Panc1 (cell line): ENCODE data around the gene BANF2. TPM values are rescaled to one million over a fixed set of nuclear protein-coding genes. Genes with fewer than 3 reads are reported as not detected.

ENCODE experiments used
- ATAC-seq: fragments of 200-7000 bp; cut with Tn5 transposase; 2 replicates; pipeline ENCODE4 v1.9.1; 2020; ENCODE audit warnings: mild to moderate bottlenecking, moderate library complexity
- BruUV-seq: library from RNA; stranded (reverse); fragments of 400-500 nt; replicated peaks from 2 replicates; lab custom pipeline; 2021; lab: Mats Ljungman, UMichigan
- CTCF ChIA-PET: fragments of 300-600 bp; sonication (Branson Sonifier 250); formaldehyde crosslinking; loops from one replicate; lab custom pipeline; 2022; ENCODE audit warnings: antibody characterized with exemption; lab: Charles Lee
- POLR2A ChIA-PET: fragments of 300-600 bp; sonication (Branson Sonifier 250); formaldehyde crosslinking; loops from one replicate; lab custom pipeline; 2022; ENCODE audit warnings: antibody characterized with exemption; lab: Charles Lee
- DNase-seq: peaks from one replicate; pipeline ENCODE4 v3.0.0-alpha.2; 2010; ENCODE audit warnings: low read depth, low spot score
- H3K27ac ChIP-seq: 2 replicates; pipeline ENCODE4 v1.5.1; 2011; ENCODE audit warnings: mild to moderate bottlenecking, low read length, inconsistent platforms
- H3K27me3 ChIP-seq: fragments of 200-500 bp; sonication (Bioruptor generic); 2 replicates; pipeline ENCODE4 v1.6.0; 2014; ENCODE audit warnings: low read length, inconsistent platforms; ENCODE audit not compliant: control insufficient read depth, insufficient read depth
- H3K36me3 ChIP-seq: fragments of 200-500 bp; sonication (Bioruptor generic); 2 replicates; pipeline ENCODE4 v1.5.1; 2014; ENCODE audit warnings: inconsistent platforms, mild to moderate bottlenecking, low read length, moderate library complexity; ENCODE audit not compliant: control insufficient read depth, insufficient read depth
- H3K4me1 ChIP-seq: 2 replicates; pipeline ENCODE4 v1.5.1; 2011; ENCODE audit warnings: inconsistent platforms, mild to moderate bottlenecking, low read length, moderate library complexity; ENCODE audit not compliant: control insufficient read depth, insufficient read depth
- H3K4me3 ChIP-seq, 2 experiments: 2 replicates each; pipeline ENCODE4 v1.5.1; 2011 to 2012; ENCODE audit warnings: low read depth in 2 of 2, low read length in 2 of 2, mild to moderate bottlenecking in 2 of 2, inconsistent platforms in 1 of 2, moderate library complexity in 1 of 2
- H3K9me3 ChIP-seq: fragments of 200-500 bp; sonication (Bioruptor generic); 2 replicates; pipeline ENCODE4 v1.5.1; 2014; ENCODE audit warnings: low read depth, mild to moderate bottlenecking, inconsistent platforms, low read length, moderate library complexity; ENCODE audit not compliant: control insufficient read depth, insufficient read depth
- CTCF ChIP-seq: fragments of 450-650 bp; IDR thresholded peaks from 2 replicates; pipeline ENCODE4 v1.5.1; 2017; ENCODE audit warnings: mild to moderate bottlenecking
- POLR2AphosphoS5 ChIP-seq: IDR thresholded peaks from 2 replicates; pipeline ENCODE4 v1.6.1; 2012; ENCODE audit warnings: mild to moderate bottlenecking, low read depth, low read length, moderate library complexity
- SIN3A ChIP-seq: IDR thresholded peaks from 2 replicates; pipeline ENCODE4 v1.6.1; 2012; ENCODE audit warnings: low read depth, mild to moderate bottlenecking, low read length, moderate library complexity, borderline replicate concordance; ENCODE audit not compliant: insufficient read depth
- TCF7L2 ChIP-seq: IDR thresholded peaks from 2 replicates; pipeline ENCODE4 v1.6.1; 2011; ENCODE audit warnings: mild to moderate bottlenecking, low read depth, low read length, inconsistent platforms
- in situ Hi-C: cut with HindIII; loops from 2 replicates; pipeline ENCODE4 v1.10.0; 2016; ENCODE audit warnings: low sequenced_read_pairs, low pct_unique_long_range_greater_than_20kb
- intact Hi-C: fragments of 100-400 bp; cut with micrococcal nuclease; formaldehyde crosslinking; loops from one replicate; pipeline ENCODE4 v1.10.0; 2022; ENCODE audit not compliant: unreplicated experiment
- total RNA-seq: library from RNA; stranded (reverse); gene quantifications from one replicate; pipeline ENCODE4 v1.2.1, GENCODE V29; 2021; ENCODE audit not compliant: unreplicated experiment
- TF ChIP-seq, protein P1 (sequence below), 2 experiments: IDR thresholded peaks; 2 replicates each; pipeline ENCODE4 v1.6.1; 2011 to 2012; ENCODE audit warnings: low read depth in 2 of 2, control low read depth in 1 of 2, low read length in 1 of 2, mild to moderate bottlenecking in 1 of 2, moderate library complexity in 1 of 2; ENCODE audit not compliant: insufficient read depth in 1 of 2

Gene BANF2
- total RNA-seq, 1 experiment from 2014 or later, result not detected

- DNase-seq (no peak), ATAC-seq (no peak)
- Histone ChIP-seq H3K36me3 (no peaks in the 10 kb centered on the region), H3K27ac (no peak overlapping the region), H3K4me3 (no peak overlapping the region), H3K27me3 (0 out of 2 replicates have a peak, but pooled peaks cover 2% of the 10 kb centered on the region), H3K9me3 (no peaks in the 10 kb centered on the region), H3K4me1 (no peaks in the 10 kb centered on the region)
- intact Hi-C loops (no loop called here), in situ Hi-C loops (no loop called here)
- ChIA-PET CTCF (no interaction called here), POLR2A (no interaction called here)
- no peak for TF ChIP-seq SIN3A
- TF ChIP-seq TCF7L2, result no peak
- no peak for TF ChIP-seq POLR2AphosphoS5
- TF ChIP-seq CTCF, result no peak
- no TSS peak for BruUV-seq
These were observed 58.2 kb downstream of the BANF2 start for GRCh38 chr20:17758010-17758409.

GRCh38 chr20:17758512-17758911 lies 58.7 kb downstream of the BANF2 start:
- in situ Hi-C loops, result no loop called here
- TF ChIP-seq, protein P1, sequence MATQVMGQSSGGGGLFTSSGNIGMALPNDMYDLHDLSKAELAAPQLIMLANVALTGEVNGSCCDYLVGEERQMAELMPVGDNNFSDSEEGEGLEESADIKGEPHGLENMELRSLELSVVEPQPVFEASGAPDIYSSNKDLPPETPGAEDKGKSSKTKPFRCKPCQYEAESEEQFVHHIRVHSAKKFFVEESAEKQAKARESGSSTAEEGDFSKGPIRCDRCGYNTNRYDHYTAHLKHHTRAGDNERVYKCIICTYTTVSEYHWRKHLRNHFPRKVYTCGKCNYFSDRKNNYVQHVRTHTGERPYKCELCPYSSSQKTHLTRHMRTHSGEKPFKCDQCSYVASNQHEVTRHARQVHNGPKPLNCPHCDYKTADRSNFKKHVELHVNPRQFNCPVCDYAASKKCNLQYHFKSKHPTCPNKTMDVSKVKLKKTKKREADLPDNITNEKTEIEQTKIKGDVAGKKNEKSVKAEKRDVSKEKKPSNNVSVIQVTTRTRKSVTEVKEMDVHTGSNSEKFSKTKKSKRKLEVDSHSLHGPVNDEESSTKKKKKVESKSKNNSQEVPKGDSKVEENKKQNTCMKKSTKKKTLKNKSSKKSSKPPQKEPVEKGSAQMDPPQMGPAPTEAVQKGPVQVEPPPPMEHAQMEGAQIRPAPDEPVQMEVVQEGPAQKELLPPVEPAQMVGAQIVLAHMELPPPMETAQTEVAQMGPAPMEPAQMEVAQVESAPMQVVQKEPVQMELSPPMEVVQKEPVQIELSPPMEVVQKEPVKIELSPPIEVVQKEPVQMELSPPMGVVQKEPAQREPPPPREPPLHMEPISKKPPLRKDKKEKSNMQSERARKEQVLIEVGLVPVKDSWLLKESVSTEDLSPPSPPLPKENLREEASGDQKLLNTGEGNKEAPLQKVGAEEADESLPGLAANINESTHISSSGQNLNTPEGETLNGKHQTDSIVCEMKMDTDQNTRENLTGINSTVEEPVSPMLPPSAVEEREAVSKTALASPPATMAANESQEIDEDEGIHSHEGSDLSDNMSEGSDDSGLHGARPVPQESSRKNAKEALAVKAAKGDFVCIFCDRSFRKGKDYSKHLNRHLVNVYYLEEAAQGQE (IDR thresholded peaks at IDR 0.05; ENCODE audit: insufficient read depth in 1 of 2, low read depth in 2 of 2, low read length in 1 of 2), result no peak
- TF ChIP-seq CTCF (no peak), TCF7L2 (no peak), POLR2AphosphoS5 (no peak), SIN3A (no peak)
- ChIA-PET CTCF (no interaction called here), POLR2A (no interaction called here)
- no peaks in the 10 kb centered on the region for H3K9me3 ChIP-seq
- no TSS peak for BruUV-seq
- ATAC-seq (no peak), DNase-seq (no peak)
- H3K4me3 ChIP-seq, result no peak overlapping the region
- H3K36me3 ChIP-seq, result no peaks in the 10 kb centered on the region
- 0 out of 2 replicates have a peak, but pooled peaks cover 2% of the 10 kb centered on the region for H3K27me3 ChIP-seq
- no peak overlapping the region for H3K27ac ChIP-seq
- H3K4me1 ChIP-seq, result no peaks in the 10 kb centered on the region
- intact Hi-C loops, result no loop called here
